Measurements from ENCODE around the gene LRATD1. TPM values are rescaled to one million over a fixed set of nuclear protein-coding genes. Genes with fewer than 3 reads are reported as not detected.

Gene LRATD1
- polyA plus RNA-seq, 3 donors: not detected

DNA sequence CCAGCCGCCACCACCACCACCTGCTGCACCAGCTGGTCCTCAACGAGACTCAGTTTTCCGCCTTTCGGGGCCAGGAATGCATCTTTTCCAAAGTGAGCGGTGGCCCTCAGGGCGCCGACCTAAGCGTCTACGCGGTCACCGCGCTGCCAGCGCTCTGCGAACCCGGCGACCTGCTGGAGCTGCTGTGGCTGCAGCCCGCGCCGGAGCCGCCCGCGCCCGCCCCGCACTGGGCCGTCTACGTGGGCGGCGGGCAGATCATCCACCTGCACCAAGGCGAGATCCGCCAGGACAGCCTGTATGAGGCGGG lies 1.6 kb downstream of the LRATD1 start:
- H3K4me1 ChIP-seq (ENCODE audit: control insufficient read depth in 1 of 2, insufficient read depth in 2 of 2, low read length in 2 of 2): no peaks in the 10 kb centered on the region
- no peak overlapping the region for H3K4me2 ChIP-seq (replicated peaks; ENCODE audit: extremely low read depth, low read length, poor library complexity, severe bottlenecking)
- H3K9me3 Mint-ChIP-seq: peaks cover 0 to 20% (median 7%) of the 10 kb centered on the region in 7 donors
- no peak overlapping the region for H3K27ac ChIP-seq (ENCODE audit: low read depth in 1 of 2, low read length in 2 of 2)
- H3K36me3 Mint-ChIP-seq: no peaks in the 10 kb centered on the region
- no peaks in the 10 kb centered on the region for H3K79me2 ChIP-seq (ENCODE audit: insufficient read depth, low read length)
- H3K36me3 ChIP-seq (replicated peaks in 1 of 2; ENCODE audit: control insufficient read depth in 1 of 2, insufficient read depth in 2 of 2, low read length in 2 of 2): no peaks in the 10 kb centered on the region
- intact Hi-C loops (cut with micrococcal nuclease): no loop called here
- 3% methylated on average over 31 of the region's 31 CpGs for WGBS (ENCODE audit: insufficient coverage)
- no peak overlapping the region for H2AFZ ChIP-seq (ENCODE audit: insufficient read depth, low read depth, low read length, poor library complexity, severe bottlenecking)
- H3K4me3 Mint-ChIP-seq: peak overlapping the region in 1 of 2 donors; percentile 80
- peaks cover 62 to 69% (median 67%) of the 10 kb centered on the region in 3 donors for H3K27me3 Mint-ChIP-seq (ENCODE audit: low read depth in 3 of 3)
- peaks cover 44 to 74% of the 10 kb centered on the region in 2 donors for H3K27me3 ChIP-seq (ENCODE audit: control insufficient read depth in 2 of 2, insufficient read depth in 2 of 2, low read length in 2 of 2)
- H3K9me3 ChIP-seq (replicated peaks in 1 of 2; ENCODE audit: control insufficient read depth in 1 of 2, insufficient read depth in 1 of 2, low read length in 2 of 2): peaks cover 0 to 30% of the 10 kb centered on the region in 2 donors
- H4K20me1 ChIP-seq (ENCODE audit: insufficient read depth, low read length): no peaks in the 10 kb centered on the region
- H3K9ac ChIP-seq (ENCODE audit: insufficient read depth, low read length, poor library complexity, severe bottlenecking): no peak overlapping the region
- no peak overlapping the region for H3K4me3 ChIP-seq (replicated peaks in 1 of 3; ENCODE audit: low read depth in 2 of 3, low read length in 3 of 3)
- TF ChIP-seq, protein P1, sequence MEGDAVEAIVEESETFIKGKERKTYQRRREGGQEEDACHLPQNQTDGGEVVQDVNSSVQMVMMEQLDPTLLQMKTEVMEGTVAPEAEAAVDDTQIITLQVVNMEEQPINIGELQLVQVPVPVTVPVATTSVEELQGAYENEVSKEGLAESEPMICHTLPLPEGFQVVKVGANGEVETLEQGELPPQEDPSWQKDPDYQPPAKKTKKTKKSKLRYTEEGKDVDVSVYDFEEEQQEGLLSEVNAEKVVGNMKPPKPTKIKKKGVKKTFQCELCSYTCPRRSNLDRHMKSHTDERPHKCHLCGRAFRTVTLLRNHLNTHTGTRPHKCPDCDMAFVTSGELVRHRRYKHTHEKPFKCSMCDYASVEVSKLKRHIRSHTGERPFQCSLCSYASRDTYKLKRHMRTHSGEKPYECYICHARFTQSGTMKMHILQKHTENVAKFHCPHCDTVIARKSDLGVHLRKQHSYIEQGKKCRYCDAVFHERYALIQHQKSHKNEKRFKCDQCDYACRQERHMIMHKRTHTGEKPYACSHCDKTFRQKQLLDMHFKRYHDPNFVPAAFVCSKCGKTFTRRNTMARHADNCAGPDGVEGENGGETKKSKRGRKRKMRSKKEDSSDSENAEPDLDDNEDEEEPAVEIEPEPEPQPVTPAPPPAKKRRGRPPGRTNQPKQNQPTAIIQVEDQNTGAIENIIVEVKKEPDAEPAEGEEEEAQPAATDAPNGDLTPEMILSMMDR (IDR thresholded peaks at IDR 0.05): no peak
- no peak for DNase-seq
- no peaks in the 10 kb centered on the region for H3K4me1 Mint-ChIP-seq
- H3K27ac Mint-ChIP-seq: no peak overlapping the region

DNA sequence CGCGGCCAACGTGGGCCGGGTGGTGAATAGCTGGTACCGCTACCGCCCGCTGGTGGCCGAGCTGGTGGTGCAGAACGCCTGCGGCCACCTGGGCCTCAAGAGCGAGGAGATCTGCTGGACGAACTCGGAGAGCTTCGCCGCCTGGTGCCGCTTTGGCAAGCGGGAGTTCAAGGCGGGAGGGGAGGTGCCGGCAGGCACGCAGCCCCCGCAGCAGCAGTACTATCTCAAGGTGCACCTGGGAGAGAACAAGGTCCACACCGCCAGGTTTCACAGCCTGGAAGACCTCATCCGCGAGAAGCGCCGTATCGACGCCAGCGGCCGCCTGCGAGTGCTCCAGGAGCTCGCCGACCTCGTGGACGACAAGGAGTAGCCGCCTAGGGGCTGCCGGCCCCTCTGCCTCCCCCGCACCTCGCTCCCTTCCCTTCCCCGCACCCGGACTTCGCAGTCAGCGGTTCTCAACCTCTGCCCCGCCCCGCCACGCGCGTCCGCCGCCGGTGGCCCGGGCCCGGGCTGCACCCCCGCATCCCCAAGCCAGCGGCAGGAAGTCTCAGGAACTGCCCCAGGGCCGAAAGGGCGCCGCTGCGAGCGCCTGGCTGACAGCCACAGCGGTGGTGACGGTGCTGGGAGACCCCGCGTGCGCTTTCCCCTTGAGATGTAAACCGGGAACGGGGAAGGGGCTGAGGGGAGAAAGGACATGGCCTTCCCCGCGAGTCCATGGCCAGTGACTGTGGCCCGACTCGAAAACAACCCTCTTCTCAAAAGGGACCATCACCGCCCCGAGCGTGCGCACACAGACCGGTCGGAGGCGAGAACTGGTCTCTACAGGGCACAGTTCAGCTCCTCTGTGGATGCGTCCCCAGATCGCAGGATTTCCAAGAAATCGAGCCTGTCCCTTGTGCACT lies 2.2 kb downstream of the LRATD1 start:
- no peak overlapping the region for H3K27ac ChIP-seq (ENCODE audit: low read depth in 1 of 2, low read length in 2 of 2)
- H3K4me1 ChIP-seq (ENCODE audit: control insufficient read depth in 1 of 2, insufficient read depth in 2 of 2, low read length in 2 of 2): no peaks in the 10 kb centered on the region
- H3K4me2 ChIP-seq (replicated peaks; ENCODE audit: extremely low read depth, low read length, poor library complexity, severe bottlenecking): no peak overlapping the region
- no peaks in the 10 kb centered on the region for H3K79me2 ChIP-seq (ENCODE audit: insufficient read depth, low read length)
- TF ChIP-seq, protein P1 (IDR thresholded peaks at IDR 0.05): no peak
- H3K27me3 Mint-ChIP-seq (ENCODE audit: low read depth in 3 of 3): peaks cover 60 to 66% (median 65%) of the 10 kb centered on the region in 3 donors
- intact Hi-C loops (cut with micrococcal nuclease): no loop called here
- peaks cover 0 to 20% (median 7%) of the 10 kb centered on the region in 7 donors for H3K9me3 Mint-ChIP-seq
- H3K9me3 ChIP-seq (replicated peaks in 1 of 2; ENCODE audit: control insufficient read depth in 1 of 2, insufficient read depth in 1 of 2, low read length in 2 of 2): peaks cover 0 to 30% of the 10 kb centered on the region in 2 donors
- no peaks in the 10 kb centered on the region for H3K36me3 ChIP-seq (replicated peaks in 1 of 2; ENCODE audit: control insufficient read depth in 1 of 2, insufficient read depth in 2 of 2, low read length in 2 of 2)
- H3K27ac Mint-ChIP-seq: no peak overlapping the region
- H3K36me3 Mint-ChIP-seq: no peaks in the 10 kb centered on the region
- no peak overlapping the region for H3K9ac ChIP-seq (ENCODE audit: insufficient read depth, low read length, poor library complexity, severe bottlenecking)
- DNase-seq: no peak
- no peak overlapping the region for H3K4me3 ChIP-seq (replicated peaks in 1 of 3; ENCODE audit: low read depth in 2 of 3, low read length in 3 of 3)
- no peaks in the 10 kb centered on the region for H3K4me1 Mint-ChIP-seq
- peak overlapping the region in 1 of 2 donors; percentile 80 for H3K4me3 Mint-ChIP-seq
- peaks cover 44 to 74% of the 10 kb centered on the region in 2 donors for H3K27me3 ChIP-seq (ENCODE audit: control insufficient read depth in 2 of 2, insufficient read depth in 2 of 2, low read length in 2 of 2)
- H4K20me1 ChIP-seq (ENCODE audit: insufficient read depth, low read length): no peaks in the 10 kb centered on the region
- no peak overlapping the region for H2AFZ ChIP-seq (ENCODE audit: insufficient read depth, low read depth, low read length, poor library complexity, severe bottlenecking)
- WGBS (ENCODE audit: insufficient coverage): 1% methylated on average over 74 of the region's 81 CpGs

Measured in CD14-positive monocyte (primary cell).